DND-41 (cell line): ENCODE results near the gene FAM114A1.

Source experiments
- CTCF ChIP-seq: IDR thresholded peaks from 2 replicates; pipeline ENCODE4 v1.5.1; 2012; ENCODE audit warnings: borderline replicate concordance, low read length, moderate library complexity, mild to moderate bottlenecking; ENCODE audit not compliant: poor library complexity, severe bottlenecking; ENCODE audit errors: extremely low read depth
- EZH2 ChIP-seq: IDR thresholded peaks from 3 replicates; pipeline ENCODE4 v1.6.1; 2012; ENCODE audit warnings: borderline replicate concordance, low read depth, mild to moderate bottlenecking, moderate library complexity, low read length, inconsistent platforms; ENCODE audit not compliant: severe bottlenecking

- TF ChIP-seq CTCF: no peak
- no peak for TF ChIP-seq EZH2
These were observed 30.3 kb upstream of the FAM114A1 start for GRCh38 chr4:38837334-38837733.
